ENCODE measurements around the gene SPATA24. TPM values are rescaled to one million over a fixed set of nuclear protein-coding genes. Genes with fewer than 3 reads are reported as not detected.

Gene SPATA24
- total and polyA plus RNA-seq, 5 donors, result 9.8 to 34.6 (median 14.9) TPM

- Histone ChIP-seq H3K27me3 (ENCODE audit: control insufficient read depth, insufficient read depth) (no peaks in the 10 kb centered on the region), H3K4me3 (ENCODE audit: low read length) (no peak overlapping the region), H3K9me3 (ENCODE audit: control insufficient read depth, low read length) (no peaks in the 10 kb centered on the region), H3K27ac (ENCODE audit: low read length) (no peak overlapping the region), H3K4me1 (ENCODE audit: control insufficient read depth, insufficient read depth, low read length) (no peaks in the 10 kb centered on the region)
- ATAC-seq, result no peak
- intact Hi-C loops (cut with DNase I), result no loop called here
- DNase-seq, result no peak
Measured at GRCh38 chr5:139407517-139407916, 3.6 kb upstream of the SPATA24 start.

- H3K27ac ChIP-seq (ENCODE audit: low read length), result no peak overlapping the region
- H3K4me3 ChIP-seq (ENCODE audit: low read length), result no peak overlapping the region
- intact Hi-C loops (cut with DNase I), result no loop called here
- no peaks in the 10 kb centered on the region for H3K4me1 ChIP-seq (ENCODE audit: control insufficient read depth, insufficient read depth, low read length)
- DNase-seq (no peak), ATAC-seq (no peak)
- no peaks in the 10 kb centered on the region for H3K9me3 ChIP-seq (ENCODE audit: control insufficient read depth, low read length)
- WGBS, result 35% methylated on average over 2 of the region's 2 CpGs
- no peaks in the 10 kb centered on the region for H3K27me3 ChIP-seq (ENCODE audit: control insufficient read depth, insufficient read depth)
Measured at GRCh38 chr5:139406963-139407362, 3.1 kb upstream of the SPATA24 start.

GRCh38 chr5:139404484-139404840, 573 bp upstream of the SPATA24 start:
- Histone ChIP-seq H3K4me1 (ENCODE audit: control insufficient read depth, insufficient read depth, low read length) (no peaks in the 10 kb centered on the region), H3K27ac (ENCODE audit: low read length) (peak overlapping the region; percentile 90), H3K4me3 (ENCODE audit: low read length) (peak overlapping the region; percentile 15), H3K27me3 (ENCODE audit: control insufficient read depth, insufficient read depth) (no peaks in the 10 kb centered on the region), H3K9me3 (ENCODE audit: control insufficient read depth, low read length) (no peaks in the 10 kb centered on the region)
- intact Hi-C loops (cut with DNase I), result no loop called here
- ATAC-seq (no peak), DNase-seq (no peak)
- WGBS, result 53% methylated on average over 5 of the region's 5 CpGs

- no peaks in the 10 kb centered on the region for H3K9me3 ChIP-seq (ENCODE audit: control insufficient read depth, low read length)
- H3K4me3 ChIP-seq (ENCODE audit: low read length), result peak overlapping the region; percentile 41
- no peaks in the 10 kb centered on the region for H3K27me3 ChIP-seq (ENCODE audit: control insufficient read depth, insufficient read depth)
- intact Hi-C loops (cut with DNase I), result no loop called here
- 16% methylated on average over 7 of the region's 7 CpGs for WGBS
- no peak for DNase-seq
- no peak for ATAC-seq
- no peaks in the 10 kb centered on the region for H3K4me1 ChIP-seq (ENCODE audit: control insufficient read depth, insufficient read depth, low read length)
- peak overlapping the region; percentile 92 for H3K27ac ChIP-seq (ENCODE audit: low read length)
Measured at GRCh38 chr5:139403418-139403786, 487 bp downstream of the SPATA24 start.

- intact Hi-C loops (cut with DNase I), result no loop called here
- WGBS, result 72% methylated on average over 7 of the region's 7 CpGs
- no peaks in the 10 kb centered on the region for H3K9me3 ChIP-seq (ENCODE audit: control insufficient read depth, low read length)
- no peak overlapping the region for H3K4me3 ChIP-seq (ENCODE audit: low read length)
- no peaks in the 10 kb centered on the region for H3K4me1 ChIP-seq (ENCODE audit: control insufficient read depth, insufficient read depth, low read length)
- no peak overlapping the region for H3K27ac ChIP-seq (ENCODE audit: low read length)
- DNase-seq, result no peak
- H3K27me3 ChIP-seq (ENCODE audit: control insufficient read depth, insufficient read depth), result no peaks in the 10 kb centered on the region
- no peak for ATAC-seq
Measured at GRCh38 chr5:139402561-139403158, 1.2 kb downstream of the SPATA24 start.

GRCh38 chr5:139401546-139401945, 2.3 kb downstream of the SPATA24 start:
- H3K9me3 ChIP-seq (ENCODE audit: control insufficient read depth, low read length), result no peaks in the 10 kb centered on the region
- ATAC-seq, result no peak
- no peaks in the 10 kb centered on the region for H3K27me3 ChIP-seq (ENCODE audit: control insufficient read depth, insufficient read depth)
- H3K4me3 ChIP-seq (ENCODE audit: low read length), result no peak overlapping the region
- no peaks in the 10 kb centered on the region for H3K4me1 ChIP-seq (ENCODE audit: control insufficient read depth, insufficient read depth, low read length)
- no peak overlapping the region for H3K27ac ChIP-seq (ENCODE audit: low read length)
- DNase-seq, result no peak
- WGBS, result 93% methylated on average over 10 of the region's 10 CpGs
- intact Hi-C loops (cut with DNase I), result no loop called here

GRCh38 chr5:139399501-139400121, 4.3 kb downstream of the SPATA24 start:
- DNase-seq (no peak), ATAC-seq (no peak)
- intact Hi-C loops (cut with DNase I), result no loop called here
- no peaks in the 10 kb centered on the region for H3K27me3 ChIP-seq (ENCODE audit: control insufficient read depth, insufficient read depth)
- H3K4me3 ChIP-seq (ENCODE audit: low read length), result no peak overlapping the region
- no peaks in the 10 kb centered on the region for H3K9me3 ChIP-seq (ENCODE audit: control insufficient read depth, low read length)
- 87% methylated on average over 6 of the region's 6 CpGs for WGBS
- H3K27ac ChIP-seq (ENCODE audit: low read length), result no peak overlapping the region
- peaks cover 4% of the 10 kb centered on the region for H3K4me1 ChIP-seq (ENCODE audit: control insufficient read depth, insufficient read depth, low read length)

GRCh38 chr5:139397921-139398320, 6.0 kb downstream of the SPATA24 start:
- 43% methylated on average over 6 of the region's 6 CpGs for WGBS
- no peaks in the 10 kb centered on the region for H3K27me3 ChIP-seq (ENCODE audit: control insufficient read depth, insufficient read depth)
- no peak overlapping the region for H3K4me3 ChIP-seq (ENCODE audit: low read length)
- DNase-seq (peak in 2 of 3 donors; percentile 53 to 65), ATAC-seq (no peak)
- no peak overlapping the region for H3K27ac ChIP-seq (ENCODE audit: low read length)
- intact Hi-C loops (cut with DNase I), result no loop called here
- H3K9me3 ChIP-seq (ENCODE audit: control insufficient read depth, low read length), result no peaks in the 10 kb centered on the region
- H3K4me1 ChIP-seq (ENCODE audit: control insufficient read depth, insufficient read depth, low read length), result peaks cover 4% of the 10 kb centered on the region

GRCh38 chr5:139396691-139397090, 7.2 kb downstream of the SPATA24 start:
- peak in 1 of 3 donors; percentile 19 for DNase-seq
- ATAC-seq, result no peak
- H3K27ac ChIP-seq (ENCODE audit: low read length), result peak overlapping the region; percentile 93
- H3K9me3 ChIP-seq (ENCODE audit: control insufficient read depth, low read length), result no peaks in the 10 kb centered on the region
- WGBS, result 73% methylated on average over 8 of the region's 8 CpGs
- H3K4me1 ChIP-seq (ENCODE audit: control insufficient read depth, insufficient read depth, low read length), result peaks cover 4% of the 10 kb centered on the region
- intact Hi-C loops (cut with DNase I), result no loop called here
- H3K27me3 ChIP-seq (ENCODE audit: control insufficient read depth, insufficient read depth), result no peaks in the 10 kb centered on the region
- no peak overlapping the region for H3K4me3 ChIP-seq (ENCODE audit: low read length)

- peak overlapping the region; percentile 93 for H3K27ac ChIP-seq (ENCODE audit: low read length)
- no peaks in the 10 kb centered on the region for H3K27me3 ChIP-seq (ENCODE audit: control insufficient read depth, insufficient read depth)
- WGBS, result 73% methylated on average over 8 of the region's 8 CpGs
- DNase-seq, result peak in 1 of 3 donors; percentile 60
- intact Hi-C loops (cut with DNase I), result no loop called here
- H3K9me3 ChIP-seq (ENCODE audit: control insufficient read depth, low read length), result no peaks in the 10 kb centered on the region
- ATAC-seq, result peak in 1 of 2 donors; percentile 4
- H3K4me3 ChIP-seq (ENCODE audit: low read length), result no peak overlapping the region
- peaks cover 4% of the 10 kb centered on the region for H3K4me1 ChIP-seq (ENCODE audit: control insufficient read depth, insufficient read depth, low read length)
Measured at GRCh38 chr5:139395844-139396640, 7.8 kb downstream of the SPATA24 start.
